Parathyroid adenoma (tissue), 2 donors: ENCODE results near the gene COMMD7.

ENCODE experiments used
- H2AFZ ChIP-seq: fragments of 300-600 bp; sonication (generic); one replicate; pipeline ENCODE4 v1.7.0; 2017; ENCODE audit warnings: antibody characterized with exemption, mild to moderate bottlenecking
- H3K27ac ChIP-seq: fragments of 300-600 bp; sonication (generic); one replicate; pipeline ENCODE4 v1.7.0; 2017
- H3K27me3 ChIP-seq: fragments of 300-600 bp; sonication (generic); one replicate; pipeline ENCODE4 v1.7.0; 2017; ENCODE audit warnings: low read length; ENCODE audit not compliant: control insufficient read depth, insufficient read depth
- H3K36me3 ChIP-seq: fragments of 300-600 bp; sonication (generic); one replicate; pipeline ENCODE4 v1.7.0; 2017; ENCODE audit warnings: low read length; ENCODE audit not compliant: control insufficient read depth, insufficient read depth
- H3K4me1 ChIP-seq: fragments of 300-600 bp; sonication (generic); one replicate; pipeline ENCODE4 v1.7.0; 2017; ENCODE audit warnings: control low read depth
- H3K4me2 ChIP-seq: fragments of 300-600 bp; sonication (generic); one replicate; pipeline ENCODE4 v1.7.0; 2017; ENCODE audit warnings: low read length
- H3K4me3 ChIP-seq: fragments of 300-600 bp; sonication (generic); one replicate; pipeline ENCODE4 v1.7.0; 2017; ENCODE audit warnings: low read depth, low read length
- H3K79me2 ChIP-seq: fragments of 300-600 bp; sonication (generic); one replicate; pipeline ENCODE4 v1.7.0; 2017; ENCODE audit warnings: control low read depth
- H3K9ac ChIP-seq: fragments of 300-600 bp; sonication (generic); one replicate; pipeline ENCODE4 v1.7.0; 2017; ENCODE audit warnings: mild to moderate bottlenecking
- H3K9me3 ChIP-seq: fragments of 300-600 bp; sonication (generic); one replicate; pipeline ENCODE4 v1.7.0; 2017; ENCODE audit warnings: low read length; ENCODE audit not compliant: control insufficient read depth
- TF ChIP-seq, protein P1 (sequence below): fragments of 300-600 bp; sonication (generic); IDR thresholded peaks from one replicate; pipeline ENCODE4 v1.7.0; 2017; ENCODE audit warnings: antibody characterized with exemption, mild to moderate bottlenecking
- donor health status: primary hyperparathyroidism.

COMMD7 gene

DNA sequence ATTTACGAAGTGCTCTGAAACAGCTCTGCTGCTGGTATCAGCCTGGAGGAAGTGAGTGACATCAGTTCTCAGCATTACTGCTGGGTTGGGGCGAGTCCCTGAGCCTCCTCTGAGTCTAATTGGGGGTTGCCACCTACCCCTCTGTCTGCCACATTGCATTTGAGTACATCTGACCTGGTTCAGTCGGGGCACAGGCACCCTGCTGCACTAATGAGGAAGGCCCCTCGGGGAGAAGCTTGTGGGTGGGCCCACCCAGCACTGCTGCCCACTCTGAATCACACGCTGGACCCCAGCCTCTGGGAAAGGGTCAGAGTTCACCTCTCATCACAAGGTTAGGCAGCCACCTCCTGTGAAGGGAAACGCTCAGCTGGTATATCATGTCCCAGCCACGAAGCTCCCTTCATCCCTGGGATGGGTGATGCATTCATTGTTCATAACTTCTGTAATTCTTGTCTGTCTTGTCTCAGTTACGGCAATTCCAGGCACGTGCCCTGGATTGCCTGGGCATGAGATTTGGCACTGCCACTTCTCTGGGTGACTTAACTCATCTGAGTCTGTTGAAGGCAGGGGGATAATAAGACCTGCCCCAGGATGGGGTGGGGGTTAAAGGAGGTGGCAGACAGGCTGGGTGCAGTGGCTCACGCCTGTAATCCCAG, 32.2 kb upstream of the COMMD7 start:
- H3K27ac ChIP-seq: no peak overlapping the region
- no peaks in the 10 kb centered on the region for H3K9me3 ChIP-seq
- no peak overlapping the region for H3K4me3 ChIP-seq
- H3K79me2 ChIP-seq: no peaks in the 10 kb centered on the region
- H3K27me3 ChIP-seq: no peaks in the 10 kb centered on the region
- no peaks in the 10 kb centered on the region for H3K36me3 ChIP-seq
- no peak overlapping the region for H2AFZ ChIP-seq
- TF ChIP-seq, protein P1, sequence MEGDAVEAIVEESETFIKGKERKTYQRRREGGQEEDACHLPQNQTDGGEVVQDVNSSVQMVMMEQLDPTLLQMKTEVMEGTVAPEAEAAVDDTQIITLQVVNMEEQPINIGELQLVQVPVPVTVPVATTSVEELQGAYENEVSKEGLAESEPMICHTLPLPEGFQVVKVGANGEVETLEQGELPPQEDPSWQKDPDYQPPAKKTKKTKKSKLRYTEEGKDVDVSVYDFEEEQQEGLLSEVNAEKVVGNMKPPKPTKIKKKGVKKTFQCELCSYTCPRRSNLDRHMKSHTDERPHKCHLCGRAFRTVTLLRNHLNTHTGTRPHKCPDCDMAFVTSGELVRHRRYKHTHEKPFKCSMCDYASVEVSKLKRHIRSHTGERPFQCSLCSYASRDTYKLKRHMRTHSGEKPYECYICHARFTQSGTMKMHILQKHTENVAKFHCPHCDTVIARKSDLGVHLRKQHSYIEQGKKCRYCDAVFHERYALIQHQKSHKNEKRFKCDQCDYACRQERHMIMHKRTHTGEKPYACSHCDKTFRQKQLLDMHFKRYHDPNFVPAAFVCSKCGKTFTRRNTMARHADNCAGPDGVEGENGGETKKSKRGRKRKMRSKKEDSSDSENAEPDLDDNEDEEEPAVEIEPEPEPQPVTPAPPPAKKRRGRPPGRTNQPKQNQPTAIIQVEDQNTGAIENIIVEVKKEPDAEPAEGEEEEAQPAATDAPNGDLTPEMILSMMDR: no peak
- no peak overlapping the region for H3K4me2 ChIP-seq
- no peak overlapping the region for H3K9ac ChIP-seq
- H3K4me1 ChIP-seq: no peaks in the 10 kb centered on the region

DNA sequence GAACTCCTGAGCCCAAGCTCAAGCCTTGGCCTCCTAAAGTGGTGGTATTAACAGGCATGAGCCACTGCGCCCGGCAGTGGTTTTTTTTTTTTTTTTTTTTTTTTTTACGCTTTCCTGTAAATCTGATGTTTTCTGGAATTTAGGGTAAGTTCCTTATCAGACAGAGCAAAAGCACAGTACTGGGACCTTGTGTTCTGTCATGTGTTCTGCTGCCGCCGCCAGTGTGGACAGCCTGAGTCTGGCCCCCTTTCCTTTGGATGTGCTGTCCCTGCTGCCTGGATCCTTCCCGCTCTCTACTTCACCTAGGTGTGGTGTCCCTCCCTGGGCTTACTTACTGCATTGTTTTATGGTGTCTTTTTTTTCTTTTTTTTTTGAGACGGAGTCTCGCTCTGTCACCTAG, 30.6 kb upstream of the COMMD7 start:
- no peaks in the 10 kb centered on the region for H3K27me3 ChIP-seq

DNA sequence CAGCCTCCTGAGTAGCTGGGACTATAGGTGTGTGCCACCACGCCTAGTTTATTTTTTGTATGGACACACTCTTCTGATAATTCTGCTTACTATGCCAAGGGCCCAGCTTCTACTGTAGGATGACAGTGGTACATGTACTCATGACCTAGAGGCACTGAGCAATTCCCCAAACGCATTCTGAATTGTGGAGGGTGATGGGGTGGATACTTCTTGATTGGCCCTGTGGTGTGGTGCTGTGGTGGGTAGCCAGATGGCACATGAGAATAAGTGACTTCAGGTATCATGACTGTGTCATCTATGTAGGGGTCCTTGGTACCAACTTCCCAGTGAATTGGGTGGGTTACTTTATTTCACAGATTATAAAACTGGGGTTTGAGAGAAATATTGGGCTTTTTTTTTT, 30.0 kb upstream of the COMMD7 start:
- Histone ChIP-seq H2AFZ (no peak overlapping the region), H3K4me2 (no peak overlapping the region), H3K27me3 (no peaks in the 10 kb centered on the region), H3K4me1 (no peaks in the 10 kb centered on the region), H3K9me3 (no peaks in the 10 kb centered on the region), H3K27ac (no peak overlapping the region), H3K9ac (no peak overlapping the region), H3K79me2 (no peaks in the 10 kb centered on the region), H3K4me3 (no peak overlapping the region), H3K36me3 (no peaks in the 10 kb centered on the region)
- TF ChIP-seq, protein P1: no peak

More for the DNA sequence above, 30.6 kb upstream of the COMMD7 start:
- H3K9me3 ChIP-seq: no peaks in the 10 kb centered on the region
- H3K27ac ChIP-seq: no peak overlapping the region
- H3K4me3 ChIP-seq: no peak overlapping the region
- H3K9ac ChIP-seq: no peak overlapping the region
- TF ChIP-seq, protein P1: no peak
- H2AFZ ChIP-seq: no peak overlapping the region
- no peaks in the 10 kb centered on the region for H3K36me3 ChIP-seq
- H3K4me1 ChIP-seq: no peaks in the 10 kb centered on the region
- no peak overlapping the region for H3K4me2 ChIP-seq
- no peaks in the 10 kb centered on the region for H3K79me2 ChIP-seq

DNA sequence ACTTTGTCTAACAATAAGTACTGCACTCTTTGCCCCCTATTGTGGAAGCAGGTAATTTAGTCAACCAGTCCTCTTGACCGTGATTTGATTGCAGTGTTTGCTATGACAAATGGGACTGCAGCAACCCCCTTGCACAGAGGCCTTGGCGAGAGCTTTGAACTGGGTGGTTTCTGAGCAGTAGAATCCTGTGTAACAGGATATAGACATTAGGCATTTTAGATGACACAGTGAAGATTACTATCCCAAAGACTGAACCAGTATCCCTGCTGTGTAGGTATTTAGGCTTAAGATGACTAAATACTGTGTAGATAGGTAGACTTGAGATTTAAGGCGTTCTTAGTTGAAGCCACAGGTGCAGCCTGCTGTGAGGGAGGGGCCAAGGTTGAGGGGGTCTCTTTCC, 28.8 kb upstream of the COMMD7 start:
- Histone ChIP-seq H3K4me3 (no peak overlapping the region), H3K4me2 (no peak overlapping the region), H3K9ac (no peak overlapping the region), H3K79me2 (no peaks in the 10 kb centered on the region), H3K36me3 (no peaks in the 10 kb centered on the region), H3K9me3 (no peaks in the 10 kb centered on the region), H3K27ac (no peak overlapping the region), H2AFZ (no peak overlapping the region), H3K27me3 (no peaks in the 10 kb centered on the region), H3K4me1 (no peaks in the 10 kb centered on the region)
- TF ChIP-seq, protein P1: no peak
